A549 (cell line): ENCODE data around the gene ZNF662. TPM values are rescaled to one million over a fixed set of nuclear protein-coding genes. Genes with fewer than 3 reads are reported as not detected.

Source experiments
- ATAC-seq, 2 experiments: fragments of 200-7000 bp in 1 of 2; fragments of >200 bp in 1 of 2; cut with Nextera tagmentation in 1 of 2; cut with Tn5 transposase in 1 of 2; 3 replicates each; pipeline versions ENCODE4 v1.8.0 to v1.9.1; 2018 to 2020; ENCODE audit warnings: mild to moderate bottlenecking in 1 of 2, moderate library complexity in 1 of 2
- CTCF ChIA-PET: fragments of 300-600 bp; sonication (Branson Sonifier 250); formaldehyde crosslinking; extraction: SDS; loops from one replicate; lab custom pipeline; 2021; ENCODE audit warnings: antibody characterized with exemption, inconsistent platforms; lab: Yijun Ruan, JAX
- POLR2A ChIA-PET: fragments of 350-600 bp; formaldehyde crosslinking; extraction: SDS; loops from one replicate; lab custom pipeline; 2021; ENCODE audit warnings: antibody characterized with exemption, inconsistent platforms; lab: Yijun Ruan, JAX
- DNase-seq, 2 experiments: peaks; one replicate each; pipeline versions ENCODE4 v3.0.0 to v3.0.0-alpha.2; 2011 to 2016; ENCODE audit warnings: low read depth in 1 of 2, low spot score in 1 of 2
- FAIRE-seq: peaks from 2 replicates; lab custom pipeline; 2011; peaks lifted over from hg19 to GRCh38; lab: Jason Lieb, UNC
- H3K27ac ChIP-seq, 2 experiments: fragments of >200 bp; sonication (Bioruptor Twin); formaldehyde crosslinking; 3 replicates each; pipeline ENCODE4 v1.5.1; 2016 to 2017
- H3K4me1 ChIP-seq: fragments of >200 bp; sonication (Bioruptor Twin); formaldehyde crosslinking; 3 replicates; pipeline ENCODE4 v1.6.1; 2016
- H3K4me2 ChIP-seq: fragments of >200 bp; sonication (Bioruptor Twin); formaldehyde crosslinking; 3 replicates; pipeline ENCODE4 v1.6.1; 2016
- H3K4me3 ChIP-seq: fragments of >200 bp; sonication (Bioruptor Twin); formaldehyde crosslinking; 3 replicates; pipeline ENCODE4 v1.5.1; 2016
- H3K9me3 ChIP-seq: fragments of >200 bp; sonication (Bioruptor Twin); formaldehyde crosslinking; 3 replicates; pipeline ENCODE4 v1.6.1; 2016
- BHLHE40 ChIP-seq: IDR thresholded peaks from 2 replicates; pipeline ENCODE4 v1.6.1; 2012; ENCODE audit warnings: low read depth, low read length, inconsistent platforms
- CEBPB ChIP-seq, 2 experiments: fragments of >200 bp in 1 of 2; sonication (Bioruptor Twin) in 1 of 2; formaldehyde crosslinking in 1 of 2; IDR thresholded peaks; 2 replicates each; pipeline ENCODE4 v1.6.1; 2012 to 2016
- EHMT2 ChIP-seq: fragments of 200-600 bp; sonication (generic); IDR thresholded peaks from 2 replicates; pipeline ENCODE4 v1.6.1; 2016; ENCODE audit warnings: antibody characterized with exemption, low read depth, mild to moderate bottlenecking, moderate library complexity
- FOXS1 ChIP-seq: fragments of 250-450 bp; sonication (Bioruptor Pico); IDR thresholded peaks from 2 replicates; pipeline ENCODE4 v1.5.0; 2020; ENCODE audit warnings: mild to moderate bottlenecking, moderate library complexity
- HDAC2 ChIP-seq: fragments of 200-600 bp; sonication (generic); IDR thresholded peaks from 2 replicates; pipeline ENCODE4 v1.6.1; 2016
- HOXA7 ChIP-seq: fragments of 250-450 bp; sonication (Bioruptor Pico); IDR thresholded peaks from 2 replicates; pipeline ENCODE4 v1.5.0; 2020; ENCODE audit warnings: mild to moderate bottlenecking, moderate library complexity
- HOXB13 ChIP-seq: fragments of 250-450 bp; sonication (Bioruptor Pico); IDR thresholded peaks from 2 replicates; pipeline ENCODE4 v1.5.0; 2020; ENCODE audit warnings: low read depth, mild to moderate bottlenecking, moderate library complexity
- HOXB5 ChIP-seq: fragments of 250-450 bp; sonication (Bioruptor Pico); IDR thresholded peaks from 2 replicates; pipeline ENCODE4 v1.5.0; 2020; ENCODE audit warnings: mild to moderate bottlenecking, moderate library complexity
- JUNB ChIP-seq: fragments of >200 bp; sonication (Bioruptor Twin); formaldehyde crosslinking; IDR thresholded peaks from 2 replicates; pipeline ENCODE4 v1.6.1; 2016
- MAFK ChIP-seq: fragments of 450-650 bp; IDR thresholded peaks from 2 replicates; pipeline ENCODE4 v1.6.1; 2014; ENCODE audit not compliant: partially characterized antibody
- NPAS2 ChIP-seq: fragments of 250-450 bp; sonication (Bioruptor Pico); IDR thresholded peaks from 2 replicates; pipeline ENCODE4 v1.8.0; 2022; ENCODE audit warnings: mild to moderate bottlenecking, moderate library complexity, borderline replicate concordance
- NR3C1 ChIP-seq: fragments of >200 bp; sonication (Bioruptor Twin); formaldehyde crosslinking; IDR thresholded peaks from 3 replicates; pipeline ENCODE4 v1.6.1; 2017
- POLR2AphosphoS2 ChIP-seq: conservative IDR thresholded peaks from 2 replicates; pipeline ENCODE4 v1.6.1; 2012; ENCODE audit warnings: low read length, improper control_type of control experiment, inconsistent platforms
- RFX5 ChIP-seq: fragments of 450-650 bp; IDR thresholded peaks from 2 replicates; pipeline ENCODE4 v1.7.1; 2014; ENCODE audit warnings: antibody characterized with exemption, mild to moderate bottlenecking, moderate library complexity
- WGBS: methylation state at CpG from one replicate; pipeline ENCODE4 v1.1.6; 2017; ENCODE audit errors: missing lambda C conversion rate; 5-methylcytosine and 5-hydroxymethylcytosine counted together
- polyA plus RNA-seq, 4 experiments: library from polyadenylated mRNA; depleted of rRNA in 3 of 4; stranded (reverse); fragments of >200 nt; fragmentation: RNase III in 1 of 4; extraction: RNeasy Plus Mini Kit Qiagen cat#74134 plus additional on column Dnase treatment in 1 of 4; gene quantifications; 2 replicates in 3 of 4; 3 replicates in 1 of 4; pipeline ENCODE4 v1.2.3, GENCODE V29; 2011 to 2017
- TF ChIP-seq, protein P1 (sequence below): fragments of 250-450 bp; sonication (Bioruptor Pico); IDR thresholded peaks from 2 replicates; pipeline ENCODE4 v1.5.0; 2020; ENCODE audit warnings: low read depth, mild to moderate bottlenecking, moderate library complexity
- TF ChIP-seq, protein P2 (sequence below): fragments of 450-650 bp; IDR thresholded peaks from 2 replicates; pipeline ENCODE4 v1.6.1; 2014; ENCODE audit warnings: antibody characterized with exemption
- TF ChIP-seq, protein P3 (sequence below): fragments of 200-600 bp; sonication (generic); IDR thresholded peaks from 2 replicates; pipeline ENCODE4 v1.6.1; 2016; ENCODE audit warnings: antibody characterized with exemption, mild to moderate bottlenecking, moderate library complexity
- TF ChIP-seq, protein P4 (sequence below): fragments of 150-350 bp; IDR thresholded peaks from 2 replicates; pipeline ENCODE4 v1.6.1; 2014; ENCODE audit warnings: low read depth, mild to moderate bottlenecking, low read length
- TF ChIP-seq, protein P5 (sequence below): fragments of >200 bp; sonication (Bioruptor Twin); formaldehyde crosslinking; IDR thresholded peaks from 3 replicates; pipeline ENCODE4 v1.6.1; 2016

The ZNF662 gene
- polyA plus RNA-seq, 2 of the 4 experiments (the other 2 are of a cell fraction), result not detected

DNA sequence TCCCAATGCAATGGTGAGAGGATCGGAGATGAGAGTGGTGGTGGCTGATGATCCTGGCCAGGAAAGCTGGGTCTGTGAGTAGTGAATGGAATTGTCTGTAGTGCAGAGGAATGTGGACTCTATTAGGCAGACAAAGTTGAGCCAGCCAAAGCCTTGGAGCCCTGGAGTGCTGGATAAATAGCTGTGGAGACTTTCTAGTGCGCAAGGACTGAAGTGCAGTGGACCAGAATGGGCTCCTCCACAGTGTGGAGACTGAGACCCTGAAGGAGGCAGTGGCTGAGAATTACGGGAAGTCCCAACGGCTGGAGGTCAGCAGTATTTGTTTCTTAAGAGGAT lies 874 bp downstream of the ZNF662 start:
- FAIRE-seq (no peak), ATAC-seq (no peak), DNase-seq (no peak)
- Histone ChIP-seq H3K27ac (no peak overlapping the region), H3K9me3 (no peaks in the 10 kb centered on the region), H3K4me1 (no peaks in the 10 kb centered on the region), H3K4me2 (no peak overlapping the region), H3K4me3 (no peak overlapping the region)
- TF ChIP-seq FOXS1 (CRISPR knock-in tag), result no peak
- TF ChIP-seq, protein P1, sequence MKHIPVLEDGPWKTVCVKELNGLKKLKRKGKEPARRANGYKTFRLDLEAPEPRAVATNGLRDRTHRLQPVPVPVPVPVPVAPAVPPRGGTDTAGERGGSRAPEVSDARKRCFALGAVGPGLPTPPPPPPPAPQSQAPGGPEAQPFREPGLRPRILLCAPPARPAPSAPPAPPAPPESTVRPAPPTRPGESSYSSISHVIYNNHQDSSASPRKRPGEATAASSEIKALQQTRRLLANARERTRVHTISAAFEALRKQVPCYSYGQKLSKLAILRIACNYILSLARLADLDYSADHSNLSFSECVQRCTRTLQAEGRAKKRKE (CRISPR knock-in tag), result no peak
- TF ChIP-seq, protein P2, sequence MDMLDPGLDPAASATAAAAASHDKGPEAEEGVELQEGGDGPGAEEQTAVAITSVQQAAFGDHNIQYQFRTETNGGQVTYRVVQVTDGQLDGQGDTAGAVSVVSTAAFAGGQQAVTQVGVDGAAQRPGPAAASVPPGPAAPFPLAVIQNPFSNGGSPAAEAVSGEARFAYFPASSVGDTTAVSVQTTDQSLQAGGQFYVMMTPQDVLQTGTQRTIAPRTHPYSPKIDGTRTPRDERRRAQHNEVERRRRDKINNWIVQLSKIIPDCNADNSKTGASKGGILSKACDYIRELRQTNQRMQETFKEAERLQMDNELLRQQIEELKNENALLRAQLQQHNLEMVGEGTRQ, result no peak
- no peak for TF ChIP-seq HOXB13 (CRISPR knock-in tag)
- TF ChIP-seq EHMT2, result no peak
- TF ChIP-seq RFX5, result no peak
- TF ChIP-seq NR3C1, result no peak
- TF ChIP-seq, protein P3, sequence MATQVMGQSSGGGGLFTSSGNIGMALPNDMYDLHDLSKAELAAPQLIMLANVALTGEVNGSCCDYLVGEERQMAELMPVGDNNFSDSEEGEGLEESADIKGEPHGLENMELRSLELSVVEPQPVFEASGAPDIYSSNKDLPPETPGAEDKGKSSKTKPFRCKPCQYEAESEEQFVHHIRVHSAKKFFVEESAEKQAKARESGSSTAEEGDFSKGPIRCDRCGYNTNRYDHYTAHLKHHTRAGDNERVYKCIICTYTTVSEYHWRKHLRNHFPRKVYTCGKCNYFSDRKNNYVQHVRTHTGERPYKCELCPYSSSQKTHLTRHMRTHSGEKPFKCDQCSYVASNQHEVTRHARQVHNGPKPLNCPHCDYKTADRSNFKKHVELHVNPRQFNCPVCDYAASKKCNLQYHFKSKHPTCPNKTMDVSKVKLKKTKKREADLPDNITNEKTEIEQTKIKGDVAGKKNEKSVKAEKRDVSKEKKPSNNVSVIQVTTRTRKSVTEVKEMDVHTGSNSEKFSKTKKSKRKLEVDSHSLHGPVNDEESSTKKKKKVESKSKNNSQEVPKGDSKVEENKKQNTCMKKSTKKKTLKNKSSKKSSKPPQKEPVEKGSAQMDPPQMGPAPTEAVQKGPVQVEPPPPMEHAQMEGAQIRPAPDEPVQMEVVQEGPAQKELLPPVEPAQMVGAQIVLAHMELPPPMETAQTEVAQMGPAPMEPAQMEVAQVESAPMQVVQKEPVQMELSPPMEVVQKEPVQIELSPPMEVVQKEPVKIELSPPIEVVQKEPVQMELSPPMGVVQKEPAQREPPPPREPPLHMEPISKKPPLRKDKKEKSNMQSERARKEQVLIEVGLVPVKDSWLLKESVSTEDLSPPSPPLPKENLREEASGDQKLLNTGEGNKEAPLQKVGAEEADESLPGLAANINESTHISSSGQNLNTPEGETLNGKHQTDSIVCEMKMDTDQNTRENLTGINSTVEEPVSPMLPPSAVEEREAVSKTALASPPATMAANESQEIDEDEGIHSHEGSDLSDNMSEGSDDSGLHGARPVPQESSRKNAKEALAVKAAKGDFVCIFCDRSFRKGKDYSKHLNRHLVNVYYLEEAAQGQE, result no peak
- TF ChIP-seq HDAC2, result no peak
- no peak for TF ChIP-seq HOXB5 (CRISPR knock-in tag)
- WGBS, result 31% methylated on average over 4 of the region's 4 CpGs
- ChIA-PET CTCF (interaction anchor here (1.0 kb wide), 1 partner anchor 10 kb away, joined by 3 read pairs; no protein-coding TSS in a partner anchor), POLR2A (no interaction called here)

DNA sequence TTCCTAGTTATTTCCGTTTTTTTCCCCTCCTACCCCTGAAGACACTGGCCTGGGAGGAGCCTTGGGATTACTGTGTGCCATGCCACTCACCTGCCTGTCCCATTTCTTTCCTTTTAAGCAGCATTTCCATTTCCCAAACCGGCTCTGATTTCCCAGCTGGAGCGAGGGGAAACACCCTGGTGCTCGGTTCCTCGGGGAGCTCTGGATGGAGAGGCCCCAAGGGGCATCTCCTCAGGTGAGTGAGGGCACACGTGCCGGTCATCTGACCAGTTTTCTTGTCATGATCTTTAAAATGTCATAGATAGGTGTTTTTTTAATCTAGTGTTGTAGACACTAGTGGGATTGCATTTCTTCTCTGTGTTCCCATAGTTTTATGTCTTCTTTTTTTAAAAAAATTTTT lies 2.7 kb downstream of the ZNF662 start:
- FAIRE-seq (no peak), DNase-seq (no peak), ATAC-seq (no peak)
- peaks cover 7% of the 10 kb centered on the region; the same call in 1 of the 3 replicates for H3K9me3 ChIP-seq
- no peak overlapping the region for H3K4me3 ChIP-seq
- H3K4me1 ChIP-seq, result no peaks in the 10 kb centered on the region
- WGBS, result 33% methylated on average over 6 of the region's 7 CpGs
- POLR2A ChIA-PET, result no interaction called here
- no peak for TF ChIP-seq MAFK
- TF ChIP-seq, protein P4, sequence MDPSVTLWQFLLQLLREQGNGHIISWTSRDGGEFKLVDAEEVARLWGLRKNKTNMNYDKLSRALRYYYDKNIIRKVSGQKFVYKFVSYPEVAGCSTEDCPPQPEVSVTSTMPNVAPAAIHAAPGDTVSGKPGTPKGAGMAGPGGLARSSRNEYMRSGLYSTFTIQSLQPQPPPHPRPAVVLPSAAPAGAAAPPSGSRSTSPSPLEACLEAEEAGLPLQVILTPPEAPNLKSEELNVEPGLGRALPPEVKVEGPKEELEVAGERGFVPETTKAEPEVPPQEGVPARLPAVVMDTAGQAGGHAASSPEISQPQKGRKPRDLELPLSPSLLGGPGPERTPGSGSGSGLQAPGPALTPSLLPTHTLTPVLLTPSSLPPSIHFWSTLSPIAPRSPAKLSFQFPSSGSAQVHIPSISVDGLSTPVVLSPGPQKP, result no peak
- TF ChIP-seq BHLHE40, result no peak
- TF ChIP-seq NPAS2, result no peak
- TF ChIP-seq, protein P5, sequence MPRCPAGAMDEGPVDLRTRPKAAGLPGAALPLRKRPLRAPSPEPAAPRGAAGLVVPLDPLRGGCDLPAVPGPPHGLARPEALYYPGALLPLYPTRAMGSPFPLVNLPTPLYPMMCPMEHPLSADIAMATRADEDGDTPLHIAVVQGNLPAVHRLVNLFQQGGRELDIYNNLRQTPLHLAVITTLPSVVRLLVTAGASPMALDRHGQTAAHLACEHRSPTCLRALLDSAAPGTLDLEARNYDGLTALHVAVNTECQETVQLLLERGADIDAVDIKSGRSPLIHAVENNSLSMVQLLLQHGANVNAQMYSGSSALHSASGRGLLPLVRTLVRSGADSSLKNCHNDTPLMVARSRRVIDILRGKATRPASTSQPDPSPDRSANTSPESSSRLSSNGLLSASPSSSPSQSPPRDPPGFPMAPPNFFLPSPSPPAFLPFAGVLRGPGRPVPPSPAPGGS, result no peak
- TF ChIP-seq JUNB, result no peak
- no peak for TF ChIP-seq POLR2AphosphoS2
- no peak for TF ChIP-seq HOXB5 (CRISPR knock-in tag)
- no peak for TF ChIP-seq HOXA7 (CRISPR knock-in tag)
- no peak for TF ChIP-seq RFX5
- TF ChIP-seq CEBPB (IDR thresholded peaks at IDR 0.05), result no peak
- H3K4me2 ChIP-seq, result no peak overlapping the region
- H3K27ac ChIP-seq, result no peak overlapping the region
- CTCF ChIA-PET, result no interaction called here
